CD8-positive, alpha-beta memory T cell (primary cell): ENCODE measurements around the gene SLC35A4. TPM values are rescaled to one million over a fixed set of nuclear protein-coding genes. Genes with fewer than 3 reads are reported as not detected.
A peak's percentile ranks its signal among the peaks of the same experiment; 100 is the strongest.

Experiments used
- CTCF ChIA-PET: fragments of 350-600 bp; sonication (Branson Sonifier 250); formaldehyde crosslinking; loops from one replicate; lab custom pipeline; 2021; ENCODE audit warnings: antibody characterized with exemption; lab: Charles Lee
- POLR2A ChIA-PET: fragments of 350-600 bp; sonication (Branson Sonifier 250); formaldehyde crosslinking; loops from one replicate; lab custom pipeline; 2021; ENCODE audit warnings: antibody characterized with exemption; lab: Charles Lee
- DNase-seq, 5 donors: peaks; one replicate each; pipeline versions ENCODE4 v3.0.0 to v3.0.0-alpha.2; 2020 to 2022; ENCODE audit warnings: mixed read lengths in 1 of 5
- H3K27ac ChIP-seq: one replicate; pipeline ENCODE4 v1.7.0; 2013; ENCODE audit warnings: low read depth, mild to moderate bottlenecking, low read length, moderate library complexity
- H3K27me3 ChIP-seq: 2 replicates; pipeline ENCODE4 v1.7.0; 2013; ENCODE audit warnings: low read length, mild to moderate bottlenecking; ENCODE audit not compliant: insufficient read depth, poor library complexity, severe bottlenecking
- H3K36me3 ChIP-seq: 2 replicates; pipeline ENCODE4 v1.7.0; 2013; ENCODE audit warnings: mild to moderate bottlenecking, low read length, moderate library complexity; ENCODE audit not compliant: insufficient read depth
- H3K4me1 ChIP-seq: 2 replicates; pipeline ENCODE4 v1.7.0; 2013; ENCODE audit warnings: mild to moderate bottlenecking, low read length, moderate library complexity; ENCODE audit not compliant: insufficient read depth
- H3K4me3 ChIP-seq: 2 replicates; pipeline ENCODE4 v1.7.0; 2013; ENCODE audit warnings: mild to moderate bottlenecking, low read length
- H3K9me3 ChIP-seq: 2 replicates; pipeline ENCODE4 v1.7.0; 2013; ENCODE audit warnings: mild to moderate bottlenecking, low read length
- H3K27ac Mint-ChIP-seq, 8 donors: one replicate each; pipeline ENCODE4 v1.8.0; 2020 to 2021; ENCODE audit warnings: mixed read lengths in 8 of 8, mild to moderate bottlenecking in 6 of 8, inconsistent platforms in 3 of 8, moderate library complexity in 3 of 8
- H3K27me3 Mint-ChIP-seq, 2 donors: one replicate each; pipeline ENCODE4 v1.8.0; 2020 to 2021; ENCODE audit warnings: mixed read lengths in 2 of 2, mild to moderate bottlenecking in 1 of 2, moderate library complexity in 1 of 2
- H3K36me3 Mint-ChIP-seq, 3 donors: one replicate each; pipeline ENCODE4 v1.8.0; 2020 to 2021; ENCODE audit warnings: mixed read lengths in 3 of 3, inconsistent platforms in 1 of 3, mild to moderate bottlenecking in 1 of 3
- H3K4me1 Mint-ChIP-seq, 3 donors: one replicate each; pipeline ENCODE4 v1.8.0; 2020 to 2021; ENCODE audit warnings: mixed read lengths in 3 of 3, inconsistent platforms in 1 of 3, mild to moderate bottlenecking in 1 of 3
- H3K4me3 Mint-ChIP-seq, 7 donors: one replicate each; pipeline ENCODE4 v1.8.0; 2020 to 2021; ENCODE audit warnings: mixed read lengths in 7 of 7, mild to moderate bottlenecking in 6 of 7, moderate library complexity in 4 of 7, inconsistent platforms in 2 of 7
- H3K9me3 Mint-ChIP-seq, 5 donors: one replicate each; pipeline ENCODE4 v1.8.0; 2020 to 2022; ENCODE audit warnings: mixed read lengths in 5 of 5, mild to moderate bottlenecking in 3 of 5, moderate library complexity in 2 of 5, inconsistent platforms in 1 of 5
- polyA plus RNA-seq: library from polyadenylated mRNA; unstranded; fragments of 300-500 nt; fragmentation: Illumina TruSeq; gene quantifications from one replicate; pipeline ENCODE4 v1.2.3, GENCODE V29; 2021
- total RNA-seq, 2 experiments: library from RNA; stranded (reverse); gene quantifications; one replicate each; pipeline ENCODE4 v1.2.3, GENCODE V29; 2021

The SLC35A4 gene
- total RNA-seq = 100 to 1,000 TPM; 120 to 126 TPM
- 105 TPM for polyA plus RNA-seq

GRCh38 chr5:140564196-140565023 lies at the start of gene SLC35A4, which contains the start of gene APBB3:
Gene SLC35A4 (plus strand): TSS chr5:140564828. CDS start chr5:140567170, 2,342 bp downstream.
Gene APBB3 (minus strand): TSS chr5:140564598. CDS start chr5:140564245, 353 bp downstream.
- Histone ChIP-seq H3K36me3 (peaks cover 21% of the 10 kb centered on the region), H3K27ac (peak within 1 kb of the TSS; percentile 91), H3K9me3 (no peaks in the 10 kb centered on the region), H3K4me3 (peak within 1 kb of the TSS; percentile 90), H3K27me3 (no peaks in the 10 kb centered on the region), H3K4me1 (peaks cover 38% of the 10 kb centered on the region)
- H3K4me3 Mint-ChIP-seq = peak within 1 kb of the TSS; percentile 87 to 98 (median 96)
- DNase-seq = peak; percentile 96 to 99 (median 98)
- POLR2A ChIA-PET = interaction anchor here (0.6 to 2.9 kb wide), 8 partner anchors 10 to 457 kb away, joined by 3 to 29 read pairs (median 3); partner anchors contain the start of genes ANKHD1, EIF4EBP3, IK and NDUFA2
- CTCF ChIA-PET = interaction anchor here (1.2 to 1.8 kb wide), 3 partner anchors 17 to 71 kb away, joined by 3 to 8 read pairs (median 4); partner anchors contain the start of genes CD14 and EIF4EBP3
- H3K27me3 Mint-ChIP-seq = no peaks in the 10 kb centered on the region
- peaks cover 4 to 64% (median 5%) of the 10 kb centered on the region in 3 donors for H3K36me3 Mint-ChIP-seq
- H3K27ac Mint-ChIP-seq = peak within 1 kb of the TSS; percentile 87 to 100 (median 98)
- no peaks in the 10 kb centered on the region for H3K9me3 Mint-ChIP-seq
- H3K4me1 Mint-ChIP-seq = peaks cover 43 to 76% (median 49%) of the 10 kb centered on the region in 3 donors

GRCh38 chr5:140524003-140524402 lies 40.6 kb upstream of the SLC35A4 start:
- Histone ChIP-seq H3K36me3 (peaks cover 13% of the 10 kb centered on the region), H3K27ac (no peak overlapping the region), H3K27me3 (no peaks in the 10 kb centered on the region), H3K9me3 (no peaks in the 10 kb centered on the region), H3K4me3 (no peak overlapping the region), H3K4me1 (no peaks in the 10 kb centered on the region)
- ChIA-PET POLR2A (no interaction called here), CTCF (no interaction called here)
- Mint-ChIP-seq H3K4me1 (peaks cover 0 to 3% (median 0%) of the 10 kb centered on the region in 3 donors), H3K27ac (peak overlapping the region in 3 of 8 donors; percentile 7 to 89 (median 26)), H3K36me3 (peaks cover 9 to 59% (median 17%) of the 10 kb centered on the region in 3 donors), H3K27me3 (no peaks in the 10 kb centered on the region), H3K4me3 (no peak overlapping the region), H3K9me3 (peaks cover 0 to 2% (median 0%) of the 10 kb centered on the region in 5 donors)
- no peak for DNase-seq

GRCh38 chr5:140540227-140540626 lies 24.4 kb upstream of the SLC35A4 start:
- ChIA-PET CTCF (interaction anchor here (0.7 kb wide), 1 partner anchor 19 kb away, joined by 3 read pairs; no protein-coding TSS in a partner anchor), POLR2A (interaction anchor here (0.5 kb wide), 1 partner anchor 17 kb away, joined by 5 read pairs; no protein-coding TSS in a partner anchor)
- Histone ChIP-seq H3K4me3 (no peak overlapping the region), H3K36me3 (peaks cover 36% of the 10 kb centered on the region), H3K9me3 (no peaks in the 10 kb centered on the region), H3K27ac (no peak overlapping the region), H3K27me3 (no peaks in the 10 kb centered on the region), H3K4me1 (no peaks in the 10 kb centered on the region)
- Mint-ChIP-seq H3K36me3 (peaks cover 0 to 87% (median 24%) of the 10 kb centered on the region in 3 donors), H3K27ac (peak overlapping the region in 4 of 8 donors; percentile 3 to 71 (median 48)), H3K4me1 (peaks cover 0 to 1% (median 0%) of the 10 kb centered on the region in 3 donors), H3K4me3 (no peak overlapping the region), H3K9me3 (no peaks in the 10 kb centered on the region), H3K27me3 (no peaks in the 10 kb centered on the region)
- no peak for DNase-seq

GRCh38 chr5:140542972-140543371 lies 21.7 kb upstream of the SLC35A4 start:
- H3K27ac ChIP-seq = no peak overlapping the region
- H3K27me3 ChIP-seq = no peaks in the 10 kb centered on the region
- no peaks in the 10 kb centered on the region for H3K9me3 ChIP-seq
- POLR2A ChIA-PET = no interaction called here
- H3K4me3 ChIP-seq = no peak overlapping the region
- Mint-ChIP-seq H3K27me3 (no peaks in the 10 kb centered on the region), H3K27ac (peak overlapping the region in 2 of 8 donors; percentile 11 to 19), H3K4me3 (no peak overlapping the region), H3K9me3 (no peaks in the 10 kb centered on the region), H3K4me1 (peaks cover 7 to 14% (median 10%) of the 10 kb centered on the region in 3 donors), H3K36me3 (peaks cover 0 to 62% (median 22%) of the 10 kb centered on the region in 3 donors)
- peaks cover 10% of the 10 kb centered on the region for H3K4me1 ChIP-seq
- no peak for DNase-seq
- peaks cover 31% of the 10 kb centered on the region for H3K36me3 ChIP-seq
- CTCF ChIA-PET = no interaction called here

DNA sequence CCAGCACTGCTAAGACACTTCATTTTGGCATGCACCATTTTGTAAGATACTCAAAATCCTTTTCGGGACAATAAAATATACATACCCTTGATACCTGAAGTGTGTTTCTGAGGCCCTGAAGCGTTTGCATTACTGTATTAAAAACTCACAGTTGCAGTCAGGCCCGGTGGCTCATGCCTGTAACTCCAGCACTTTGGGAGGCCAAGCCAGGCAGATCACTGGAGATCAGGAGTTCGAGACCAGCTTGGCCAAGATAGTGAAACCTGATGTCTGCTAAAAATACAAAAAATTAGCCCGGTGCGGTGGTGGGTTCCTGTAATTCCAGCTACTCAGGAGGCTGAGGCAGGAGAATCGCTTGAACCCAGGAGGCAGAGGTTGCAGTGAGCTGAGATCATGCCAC lies 19.6 kb upstream of the SLC35A4 start:
- Histone ChIP-seq H3K27me3 (no peaks in the 10 kb centered on the region), H3K4me3 (no peak overlapping the region), H3K4me1 (peaks cover 30% of the 10 kb centered on the region), H3K9me3 (no peaks in the 10 kb centered on the region), H3K27ac (no peak overlapping the region), H3K36me3 (peaks cover 13% of the 10 kb centered on the region)
- Mint-ChIP-seq H3K4me3 (no peak overlapping the region), H3K4me1 (peaks cover 21 to 33% (median 30%) of the 10 kb centered on the region in 3 donors), H3K36me3 (peaks cover 0 to 57% (median 17%) of the 10 kb centered on the region in 3 donors), H3K27ac (peak overlapping the region in 3 of 8 donors; percentile 15 to 95 (median 45)), H3K9me3 (no peaks in the 10 kb centered on the region), H3K27me3 (no peaks in the 10 kb centered on the region)
- CTCF ChIA-PET = interaction anchor here (1.5 kb wide), 1 partner anchor 102 kb away, joined by 3 read pairs; the partner anchor contains the start of genes IK and NDUFA2
- POLR2A ChIA-PET = no interaction called here
- no peak for DNase-seq

DNA sequence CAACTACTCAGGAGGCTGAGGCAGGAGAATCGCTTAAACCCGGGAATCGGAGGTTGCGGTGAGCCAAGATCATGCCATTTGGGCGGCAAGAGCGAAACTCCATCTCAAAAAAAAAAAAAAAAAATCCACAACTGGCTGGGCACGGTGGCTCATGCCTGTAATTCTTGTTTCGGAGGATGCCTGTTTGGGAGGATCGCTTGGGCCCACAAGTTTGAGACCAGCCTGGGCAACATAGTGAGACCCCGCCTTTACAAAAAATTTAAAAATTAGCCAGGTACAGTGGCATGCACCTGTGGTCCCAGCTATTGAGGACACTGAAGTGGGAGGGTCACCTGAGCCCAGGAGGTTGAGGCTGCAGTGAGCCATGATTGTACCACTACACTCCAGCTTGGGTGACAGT lies 19.0 kb upstream of the SLC35A4 start:
- Histone ChIP-seq H3K4me3 (no peak overlapping the region), H3K27ac (no peak overlapping the region), H3K4me1 (peaks cover 32% of the 10 kb centered on the region), H3K27me3 (no peaks in the 10 kb centered on the region), H3K36me3 (peaks cover 12% of the 10 kb centered on the region), H3K9me3 (no peaks in the 10 kb centered on the region)
- Mint-ChIP-seq H3K4me3 (peak overlapping the region in 1 of 7 donors; percentile 60), H3K27me3 (no peaks in the 10 kb centered on the region), H3K9me3 (no peaks in the 10 kb centered on the region), H3K36me3 (peaks cover 0 to 57% (median 16%) of the 10 kb centered on the region in 3 donors), H3K4me1 (peaks cover 21 to 34% (median 33%) of the 10 kb centered on the region in 3 donors), H3K27ac (peak overlapping the region in 6 of 8 donors; percentile 27 to 95 (median 92))
- no peak for DNase-seq
- ChIA-PET POLR2A (no interaction called here), CTCF (interaction anchor here (1.5 kb wide), 1 partner anchor 102 kb away, joined by 3 read pairs; the partner anchor contains the start of genes IK and NDUFA2)

GRCh38 chr5:140546851-140547507 lies 17.6 kb upstream of the SLC35A4 start:
- Histone ChIP-seq H3K27me3 (no peaks in the 10 kb centered on the region), H3K27ac (peak overlapping the region; percentile 66), H3K36me3 (peaks cover 10% of the 10 kb centered on the region), H3K4me3 (peak overlapping the region; percentile 70), H3K4me1 (peaks cover 32% of the 10 kb centered on the region), H3K9me3 (no peaks in the 10 kb centered on the region)
- peak overlapping the region; percentile 80 to 88 (median 84) for H3K4me3 Mint-ChIP-seq
- no peaks in the 10 kb centered on the region for H3K9me3 Mint-ChIP-seq
- ChIA-PET POLR2A (interaction anchor here (0.5 to 3.1 kb wide), 8 partner anchors 10 to 145 kb away, joined by 3 to 29 read pairs (median 9); partner anchors contain the start of genes ANKHD1, APBB3, CD14 and IK), CTCF (interaction anchor here (1.0 to 3.6 kb wide), 20 partner anchors 9 to 173 kb away, joined by 3 to 34 read pairs (median 6); partner anchors contain the start of genes ANKHD1, CD14, HARS1 and HARS2)
- no peak for DNase-seq
- no peaks in the 10 kb centered on the region for H3K27me3 Mint-ChIP-seq
- peaks cover 0 to 58% (median 15%) of the 10 kb centered on the region in 3 donors for H3K36me3 Mint-ChIP-seq
- H3K4me1 Mint-ChIP-seq = peaks cover 21 to 38% (median 33%) of the 10 kb centered on the region in 3 donors
- H3K27ac Mint-ChIP-seq = peak overlapping the region; percentile 87 to 95 (median 94)
